Panc1 (cell line): ENCODE measurements around the gene TMEM132E.

Experiments used
- POLR2AphosphoS5 ChIP-seq: IDR thresholded peaks from 2 replicates; pipeline ENCODE4 v1.6.1; 2012; ENCODE audit warnings: mild to moderate bottlenecking, low read depth, low read length, moderate library complexity
- TCF7L2 ChIP-seq: IDR thresholded peaks from 2 replicates; pipeline ENCODE4 v1.6.1; 2011; ENCODE audit warnings: mild to moderate bottlenecking, low read depth, low read length, inconsistent platforms
- TF ChIP-seq, protein P1 (sequence below): fragments of 450-650 bp; IDR thresholded peaks from 2 replicates; pipeline ENCODE4 v1.5.1; 2017; ENCODE audit warnings: mild to moderate bottlenecking
- TF ChIP-seq, protein P2 (sequence below), 2 experiments: IDR thresholded peaks; 2 replicates each; pipeline ENCODE4 v1.6.1; 2011 to 2012; ENCODE audit warnings: low read depth in 2 of 2, control low read depth in 1 of 2, low read length in 1 of 2, mild to moderate bottlenecking in 1 of 2, moderate library complexity in 1 of 2; ENCODE audit not compliant: insufficient read depth in 1 of 2

DNA sequence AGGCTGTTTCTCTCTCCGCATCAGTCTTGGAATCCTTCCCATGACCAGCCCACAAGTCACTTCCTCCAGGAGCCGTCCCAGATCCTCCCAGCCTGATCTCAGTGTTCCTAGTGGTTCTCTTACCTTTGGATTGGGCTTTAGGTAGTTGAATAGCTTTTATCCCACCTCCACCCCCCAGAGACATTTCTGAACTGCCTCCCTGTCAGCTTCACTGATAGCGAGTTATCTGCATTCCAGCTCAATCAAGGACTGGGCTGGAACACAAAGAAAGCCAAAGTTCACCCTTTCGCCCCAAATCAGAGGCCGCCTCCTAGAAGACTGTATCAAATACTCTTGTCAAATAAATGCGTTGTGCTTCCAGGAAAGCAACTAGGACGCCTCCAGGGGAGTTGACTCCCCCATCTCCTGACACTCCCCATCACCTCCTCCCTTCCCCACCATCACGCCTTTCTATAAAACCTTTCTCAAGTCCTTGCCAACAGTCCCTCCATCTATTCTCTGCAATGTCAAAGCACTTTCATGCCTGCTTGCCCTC, 72.7 kb downstream of the TMEM132E start:
- TF ChIP-seq, protein P1, sequence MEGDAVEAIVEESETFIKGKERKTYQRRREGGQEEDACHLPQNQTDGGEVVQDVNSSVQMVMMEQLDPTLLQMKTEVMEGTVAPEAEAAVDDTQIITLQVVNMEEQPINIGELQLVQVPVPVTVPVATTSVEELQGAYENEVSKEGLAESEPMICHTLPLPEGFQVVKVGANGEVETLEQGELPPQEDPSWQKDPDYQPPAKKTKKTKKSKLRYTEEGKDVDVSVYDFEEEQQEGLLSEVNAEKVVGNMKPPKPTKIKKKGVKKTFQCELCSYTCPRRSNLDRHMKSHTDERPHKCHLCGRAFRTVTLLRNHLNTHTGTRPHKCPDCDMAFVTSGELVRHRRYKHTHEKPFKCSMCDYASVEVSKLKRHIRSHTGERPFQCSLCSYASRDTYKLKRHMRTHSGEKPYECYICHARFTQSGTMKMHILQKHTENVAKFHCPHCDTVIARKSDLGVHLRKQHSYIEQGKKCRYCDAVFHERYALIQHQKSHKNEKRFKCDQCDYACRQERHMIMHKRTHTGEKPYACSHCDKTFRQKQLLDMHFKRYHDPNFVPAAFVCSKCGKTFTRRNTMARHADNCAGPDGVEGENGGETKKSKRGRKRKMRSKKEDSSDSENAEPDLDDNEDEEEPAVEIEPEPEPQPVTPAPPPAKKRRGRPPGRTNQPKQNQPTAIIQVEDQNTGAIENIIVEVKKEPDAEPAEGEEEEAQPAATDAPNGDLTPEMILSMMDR = no peak
- TF ChIP-seq, protein P2, sequence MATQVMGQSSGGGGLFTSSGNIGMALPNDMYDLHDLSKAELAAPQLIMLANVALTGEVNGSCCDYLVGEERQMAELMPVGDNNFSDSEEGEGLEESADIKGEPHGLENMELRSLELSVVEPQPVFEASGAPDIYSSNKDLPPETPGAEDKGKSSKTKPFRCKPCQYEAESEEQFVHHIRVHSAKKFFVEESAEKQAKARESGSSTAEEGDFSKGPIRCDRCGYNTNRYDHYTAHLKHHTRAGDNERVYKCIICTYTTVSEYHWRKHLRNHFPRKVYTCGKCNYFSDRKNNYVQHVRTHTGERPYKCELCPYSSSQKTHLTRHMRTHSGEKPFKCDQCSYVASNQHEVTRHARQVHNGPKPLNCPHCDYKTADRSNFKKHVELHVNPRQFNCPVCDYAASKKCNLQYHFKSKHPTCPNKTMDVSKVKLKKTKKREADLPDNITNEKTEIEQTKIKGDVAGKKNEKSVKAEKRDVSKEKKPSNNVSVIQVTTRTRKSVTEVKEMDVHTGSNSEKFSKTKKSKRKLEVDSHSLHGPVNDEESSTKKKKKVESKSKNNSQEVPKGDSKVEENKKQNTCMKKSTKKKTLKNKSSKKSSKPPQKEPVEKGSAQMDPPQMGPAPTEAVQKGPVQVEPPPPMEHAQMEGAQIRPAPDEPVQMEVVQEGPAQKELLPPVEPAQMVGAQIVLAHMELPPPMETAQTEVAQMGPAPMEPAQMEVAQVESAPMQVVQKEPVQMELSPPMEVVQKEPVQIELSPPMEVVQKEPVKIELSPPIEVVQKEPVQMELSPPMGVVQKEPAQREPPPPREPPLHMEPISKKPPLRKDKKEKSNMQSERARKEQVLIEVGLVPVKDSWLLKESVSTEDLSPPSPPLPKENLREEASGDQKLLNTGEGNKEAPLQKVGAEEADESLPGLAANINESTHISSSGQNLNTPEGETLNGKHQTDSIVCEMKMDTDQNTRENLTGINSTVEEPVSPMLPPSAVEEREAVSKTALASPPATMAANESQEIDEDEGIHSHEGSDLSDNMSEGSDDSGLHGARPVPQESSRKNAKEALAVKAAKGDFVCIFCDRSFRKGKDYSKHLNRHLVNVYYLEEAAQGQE (IDR thresholded peaks at IDR 0.05; ENCODE audit: insufficient read depth in 1 of 2, low read depth in 2 of 2, low read length in 1 of 2) = no peak
- TF ChIP-seq TCF7L2 (no peak), POLR2AphosphoS5 (no peak)
